WI38 (cell line): Measurements from ENCODE around the gene ASTL.
A peak's percentile ranks its signal among the peaks of the same experiment; 100 is the strongest.

ENCODE experiments used
- H3K4me3 ChIP-seq: 2 replicates; pipeline ENCODE4 v1.5.1; 2011; ENCODE audit warnings: low read depth, mild to moderate bottlenecking, control low read depth, low read length
- CTCF ChIP-seq: IDR thresholded peaks from 2 replicates; pipeline ENCODE4 v1.5.1; 2012; ENCODE audit warnings: low read depth, mild to moderate bottlenecking, control low read depth, low read length

Gene ASTL

DNA sequence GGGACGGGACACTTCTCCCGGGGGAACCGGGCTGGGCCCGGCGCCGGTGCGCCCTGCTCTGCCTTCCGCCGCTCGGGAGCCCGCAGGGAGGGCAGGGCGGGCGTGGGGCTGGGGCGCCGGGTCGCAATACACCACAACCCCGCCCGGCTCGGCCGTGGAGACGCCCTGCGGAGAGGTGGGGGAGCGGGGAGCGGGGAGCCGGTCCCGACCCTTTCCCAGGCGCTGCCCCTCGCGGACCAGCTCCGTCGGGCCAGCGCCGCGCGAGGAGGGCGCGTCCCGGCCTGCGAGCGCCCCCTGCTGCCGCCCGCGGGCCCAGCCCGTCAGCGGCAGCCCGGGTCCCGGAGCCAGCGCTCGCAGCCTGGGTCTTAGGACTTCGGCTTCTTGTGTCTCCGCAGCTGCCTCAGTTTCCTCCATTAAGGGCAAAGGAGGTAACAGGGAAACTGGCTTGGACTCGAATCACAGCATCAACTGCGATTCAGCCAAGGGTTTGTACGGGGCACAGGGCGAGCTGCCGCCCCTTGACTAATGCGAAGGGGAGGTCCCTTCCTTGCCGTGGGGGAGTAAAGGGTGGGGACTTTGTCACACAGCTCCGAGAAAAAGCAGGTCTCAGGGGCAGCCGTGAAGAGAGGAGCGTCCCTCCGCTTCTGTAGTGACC, 21.3 kb downstream of the ASTL start:
- TF ChIP-seq CTCF, result peak; percentile 28; the same call in 1 of the 2 replicates
- peak overlapping the region; percentile 24; the same call in 1 of the 2 replicates for H3K4me3 ChIP-seq

DNA sequence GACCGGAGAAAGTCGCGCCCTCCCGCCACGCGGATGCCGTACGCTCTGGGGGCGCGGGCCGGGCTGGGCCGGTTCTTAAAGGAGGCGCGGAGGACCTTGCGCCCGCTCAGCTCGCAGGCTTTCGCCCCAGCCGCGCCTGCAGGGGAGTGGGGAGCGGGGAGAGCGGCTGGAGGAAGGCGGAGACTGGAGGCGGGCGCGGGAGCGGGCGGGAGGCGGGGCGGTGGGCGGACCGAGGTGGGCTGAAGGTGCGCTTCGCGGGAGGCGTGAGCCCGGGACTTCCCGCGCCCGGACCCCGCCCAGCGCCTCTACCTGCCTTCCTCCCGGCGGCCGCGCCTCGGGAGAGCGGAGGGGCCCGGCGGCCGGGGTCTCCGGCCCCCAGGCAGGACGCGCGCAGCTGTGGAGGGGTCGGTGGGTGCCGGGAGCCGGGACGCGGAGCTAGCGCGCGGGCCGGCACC, 21.9 kb downstream of the ASTL start, which contains the start of gene ADRA2B:
ADRA2B (minus strand) TSS at position 148 of the 455 bp plus-strand sequence. CDS start 422 bp downstream, outside the sequence.
- H3K4me3 ChIP-seq, result peak within 1 kb of the TSS; percentile 24; the same call in 1 of the 2 replicates
- TF ChIP-seq CTCF, result no peak

DNA sequence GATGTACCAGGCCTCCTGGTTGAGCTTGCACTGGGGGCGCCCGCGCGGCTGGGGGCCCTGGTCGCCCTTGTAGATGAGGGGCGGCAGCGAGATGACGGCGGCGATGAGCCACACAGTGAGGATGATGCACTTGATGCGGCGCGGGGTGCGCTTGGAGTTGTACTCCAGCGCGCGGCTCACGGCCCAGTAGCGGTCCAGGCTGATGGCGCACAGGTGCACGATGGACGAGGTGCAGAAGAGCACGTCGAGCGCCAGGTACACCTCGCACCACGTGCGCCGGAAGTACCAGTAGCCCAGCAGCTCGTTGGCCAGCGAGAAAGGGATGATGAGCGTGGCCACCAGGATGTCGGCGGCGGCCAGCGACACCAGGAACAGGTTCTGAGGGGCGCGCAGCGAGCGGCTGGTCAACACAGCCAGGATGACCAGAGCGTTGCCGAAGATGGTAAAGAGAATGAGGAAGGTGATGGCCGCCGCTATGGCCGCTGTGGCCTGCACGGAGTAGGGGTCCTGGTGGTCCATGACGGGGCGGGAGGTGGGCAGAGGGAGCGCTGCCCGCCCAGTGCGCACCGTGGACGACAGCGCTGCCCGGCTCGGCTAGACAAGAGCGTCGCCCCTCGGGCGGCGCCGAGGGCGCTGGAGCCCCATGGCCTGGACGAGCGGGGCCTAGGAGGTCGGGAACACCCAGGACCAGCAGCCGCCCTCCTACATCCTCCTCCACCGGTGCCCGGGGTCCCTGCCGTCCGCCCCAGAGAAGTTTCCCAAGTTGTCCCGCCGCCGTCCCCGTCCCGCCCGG, 22.5 kb downstream of the ASTL start:
- no peak for TF ChIP-seq CTCF

DNA sequence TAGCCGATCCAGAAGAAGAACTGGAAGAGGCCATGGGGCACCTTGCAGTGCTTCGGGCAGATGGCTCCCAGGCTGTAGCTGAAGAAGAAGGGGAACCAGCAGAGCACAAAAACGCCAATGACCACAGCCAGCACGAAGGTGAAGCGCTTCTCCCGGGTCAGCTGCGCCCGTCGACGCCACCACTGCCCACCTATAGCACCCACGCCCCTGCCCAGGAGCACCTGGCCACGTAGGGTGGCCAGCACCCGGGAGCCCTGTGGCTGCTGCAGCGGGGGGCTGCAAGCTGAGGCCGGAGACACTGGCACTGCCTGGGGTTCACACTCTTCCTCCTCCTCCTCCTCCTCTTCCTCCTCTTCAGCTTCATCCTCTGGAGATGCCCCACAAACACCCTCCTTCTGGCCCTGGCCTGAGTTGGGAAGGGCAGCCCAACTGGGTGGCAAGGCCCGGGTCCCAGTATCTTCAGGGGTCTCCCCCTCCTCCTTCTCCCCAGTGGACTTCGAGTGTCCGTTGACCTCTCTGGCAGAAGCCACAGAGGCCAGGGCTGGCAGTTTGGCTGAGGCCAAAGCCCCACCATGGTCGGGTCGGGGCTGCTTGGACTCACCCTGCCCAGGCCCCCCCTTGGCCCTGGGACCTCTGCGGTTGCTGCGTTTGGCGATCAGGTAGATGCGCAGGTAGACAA, 23.3 kb downstream of the ASTL start:
- no peak for TF ChIP-seq CTCF
- no peak overlapping the region for H3K4me3 ChIP-seq

More for the DNA sequence above, 22.5 kb downstream of the ASTL start:
- H3K4me3 ChIP-seq, result no peak overlapping the region; the same call in 1 of the 2 replicates

DNA sequence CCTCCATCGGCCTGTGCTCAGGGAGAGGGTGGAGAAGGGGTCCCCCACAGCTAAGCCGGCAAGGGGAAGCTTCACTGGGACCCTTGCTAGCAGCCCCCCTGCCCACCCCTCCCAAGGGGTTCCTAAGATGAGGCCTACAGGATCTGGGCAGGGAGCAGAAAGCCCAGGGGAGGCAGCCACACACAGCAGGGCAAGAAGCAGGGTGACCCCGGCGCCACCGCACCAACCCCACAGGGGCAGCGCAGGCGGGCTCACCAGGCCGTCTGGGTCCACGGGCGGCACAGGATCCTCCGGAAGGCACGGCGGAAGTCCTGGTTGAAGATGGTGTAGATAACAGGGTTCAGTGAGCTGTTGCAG, 23.8 kb downstream of the ASTL start:
- H3K4me3 ChIP-seq, result no peak overlapping the region
- no peak for TF ChIP-seq CTCF

DNA sequence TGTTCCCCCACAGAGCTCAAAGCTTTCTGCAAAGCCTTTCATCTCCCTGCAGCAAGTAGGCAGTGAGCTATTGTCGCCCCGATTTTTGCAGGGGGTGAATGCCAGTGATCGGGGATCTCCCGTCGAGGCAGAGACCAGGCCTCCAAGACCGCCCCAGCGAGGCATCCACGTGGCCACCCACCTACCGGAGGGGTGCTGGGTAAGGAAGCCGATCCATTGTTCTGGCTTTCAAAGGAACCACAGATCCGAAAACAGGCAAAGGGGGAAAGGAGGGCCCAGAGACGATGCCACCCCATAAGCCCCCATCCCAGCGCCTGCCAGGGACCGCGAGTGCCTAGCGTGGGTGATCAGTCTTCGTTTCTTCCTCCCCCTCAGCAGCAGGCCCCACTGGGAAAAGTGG, 24.4 kb downstream of the ASTL start:
- TF ChIP-seq CTCF, result no peak

More for the DNA sequence above, 24.4 kb downstream of the ASTL start:
- H3K4me3 ChIP-seq, result no peak overlapping the region
